ENCODE data around the gene ITGB5.
"Not testable (repeated sequence)": the region's sequence is repeated elsewhere in the genome, so short reads cannot be mapped to it uniquely, and the experiment has no call there.

Gene ITGB5

DNA sequence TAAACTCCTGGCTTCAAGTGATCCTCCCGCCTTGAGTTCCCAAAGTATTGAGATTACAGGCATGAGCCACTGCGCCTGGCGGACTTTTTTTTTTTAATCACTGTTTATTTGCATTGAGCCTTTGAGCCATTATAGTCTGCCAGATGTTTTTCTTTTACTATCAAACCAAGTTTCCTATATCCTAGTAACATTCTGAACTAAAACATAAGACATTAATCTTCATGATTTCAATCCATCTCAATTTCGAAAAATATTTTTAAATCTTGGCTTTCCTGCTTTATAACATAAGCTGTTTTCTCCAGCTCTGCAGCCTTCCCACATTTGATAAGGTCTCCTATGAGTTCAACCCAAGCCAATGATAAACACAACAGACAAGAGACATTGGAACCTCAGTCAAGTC lies 81.5 kb downstream of the ITGB5 start:
- DNase-seq: no peak

DNA sequence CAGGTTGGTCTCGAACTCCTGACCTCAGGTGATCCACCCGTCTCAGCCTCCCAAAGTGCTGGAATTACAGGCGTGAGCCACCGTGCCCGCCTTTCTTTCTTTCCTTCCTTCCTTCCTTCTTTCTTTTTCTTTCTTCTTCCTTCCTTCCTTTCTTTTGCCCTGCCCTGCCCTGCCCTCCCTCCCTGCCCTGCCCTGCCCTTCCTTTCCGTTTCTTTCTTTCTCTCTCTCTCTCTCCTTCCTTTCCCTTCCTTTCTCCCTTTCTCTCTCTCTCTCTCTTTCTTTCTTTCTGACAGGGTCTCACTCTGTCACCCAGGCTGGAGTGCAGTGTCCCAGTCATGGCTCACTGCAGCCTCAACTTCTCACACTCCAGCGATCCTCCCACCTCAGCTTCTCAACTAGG lies 82.3 kb downstream of the ITGB5 start:
- no peak for DNase-seq

DNA sequence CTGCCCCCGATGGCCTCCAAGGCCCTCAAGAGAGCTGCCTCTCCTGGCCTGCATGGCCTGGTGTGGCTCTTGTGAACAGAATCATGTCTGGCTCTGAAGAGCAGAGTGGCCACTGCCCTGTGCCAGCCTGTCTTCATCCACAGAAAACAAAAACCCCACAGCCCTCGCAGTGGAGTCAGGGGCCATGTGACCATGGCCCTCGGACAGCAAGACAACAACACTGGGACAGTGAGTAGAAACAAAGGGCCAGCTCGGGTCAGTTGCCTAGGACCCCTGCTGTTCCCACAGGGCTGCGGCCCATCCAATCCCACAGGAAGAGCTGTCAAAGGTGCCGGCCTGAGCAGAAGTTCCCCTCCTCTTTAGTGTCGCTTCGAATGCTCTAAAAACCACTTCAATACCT lies 84.5 kb downstream of the ITGB5 start:
- DNase-seq: no peak

DNA sequence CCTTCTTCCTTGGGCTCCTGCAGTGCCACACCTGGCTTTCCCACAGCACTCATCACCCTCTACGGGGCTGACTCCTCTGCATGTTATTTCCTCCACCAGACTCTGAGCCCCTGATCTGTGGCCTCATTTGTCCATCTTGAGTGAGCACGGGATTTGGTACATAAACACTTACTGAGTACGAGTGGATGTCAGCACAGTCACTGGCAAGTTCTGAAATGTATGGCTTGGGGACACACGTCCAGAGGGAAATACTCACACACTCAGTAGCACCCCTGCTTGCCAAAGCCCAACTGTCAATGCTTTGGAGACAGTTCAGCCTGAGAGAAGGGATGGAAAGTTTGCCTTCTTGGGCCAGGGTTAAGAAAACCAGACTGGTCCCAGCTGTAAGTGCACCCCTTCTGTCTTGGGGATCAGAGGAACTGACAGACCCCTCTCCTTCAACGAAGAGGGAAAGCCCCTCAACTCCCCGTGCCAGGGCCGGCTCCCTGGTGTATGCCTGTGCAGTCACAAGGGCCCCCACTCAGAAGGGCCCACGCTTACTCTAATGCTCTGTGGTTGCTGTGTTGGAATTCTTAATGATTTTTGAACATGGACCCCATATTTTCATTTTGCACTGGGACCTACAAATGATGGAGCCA lies 85.0 kb downstream of the ITGB5 start:
- DNase-seq: no peak

DNA sequence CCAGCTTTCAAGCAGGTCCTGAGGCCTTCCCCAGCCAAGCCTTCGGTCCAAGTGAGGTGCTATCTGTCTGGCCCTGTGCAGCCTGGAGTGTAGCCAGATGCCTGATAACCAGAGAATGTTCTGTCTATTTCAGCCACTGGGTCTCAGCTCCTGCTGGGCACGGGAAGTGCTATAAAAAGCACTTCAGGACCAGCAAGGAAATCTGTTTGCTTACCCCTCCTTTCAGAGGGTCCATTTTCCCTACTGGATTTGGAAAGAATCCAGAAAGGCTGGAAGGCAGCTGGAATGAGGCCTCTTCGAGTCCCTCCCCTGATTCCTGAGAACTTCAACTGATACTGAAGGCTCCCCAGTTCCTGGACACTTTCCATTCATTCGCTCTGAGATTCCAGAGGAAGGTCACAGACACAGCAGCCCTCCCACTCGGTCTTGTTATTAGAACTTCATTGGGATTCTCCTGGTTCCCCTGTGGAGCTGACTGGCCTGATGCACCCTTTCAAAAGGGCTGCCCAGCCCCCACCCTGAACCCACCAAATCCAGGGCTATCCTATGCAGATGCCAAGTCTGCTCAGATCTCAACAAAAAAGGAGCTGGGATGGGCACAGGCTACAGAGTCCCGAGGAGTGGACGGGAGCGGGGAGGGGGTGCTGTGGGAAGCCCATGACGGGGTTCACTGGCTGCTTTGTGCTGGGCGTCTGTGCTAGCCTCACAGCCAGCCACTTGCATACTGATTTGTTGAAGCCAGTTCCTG lies 86.5 kb downstream of the ITGB5 start:
- DNase-seq: no peak

DNA sequence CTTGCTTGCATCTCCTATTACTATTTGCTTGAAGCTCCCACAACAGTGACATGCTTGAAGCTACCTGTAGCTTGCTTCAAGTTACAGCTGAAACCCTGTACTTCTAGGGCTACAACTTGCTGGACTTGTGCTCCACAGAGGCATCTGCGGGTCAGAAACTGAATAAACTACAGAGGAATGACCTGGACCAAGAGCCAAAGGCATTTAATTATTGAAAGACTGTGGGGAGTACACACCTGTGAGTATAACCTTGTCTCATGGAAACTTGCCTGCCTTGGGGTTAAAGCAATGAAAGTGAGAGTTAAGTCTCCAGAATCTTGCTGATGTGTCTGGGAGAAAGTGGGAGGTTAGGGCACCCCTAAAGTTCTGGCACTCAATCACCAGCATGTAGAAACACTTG lies 87.1 kb downstream of the ITGB5 start:
- no peak for DNase-seq

DNA sequence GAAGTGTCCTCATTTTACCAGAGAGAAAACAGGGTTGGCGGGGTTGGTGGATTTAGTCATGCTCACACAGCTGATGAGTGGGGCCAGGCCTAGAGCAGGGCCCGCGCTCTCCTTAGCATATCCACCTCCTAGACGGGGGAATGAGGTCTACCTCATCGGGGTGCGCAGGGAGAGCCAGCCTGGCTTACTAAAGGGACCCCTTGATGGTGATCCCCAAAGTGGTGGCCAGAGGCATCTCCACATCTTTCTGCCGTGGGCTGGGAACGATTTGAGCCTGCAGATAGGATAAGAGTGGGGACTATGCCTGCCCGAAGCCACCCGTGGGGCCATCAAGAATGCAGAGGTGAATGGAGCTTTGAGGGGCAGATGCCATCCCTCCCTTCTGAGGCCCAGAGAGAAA lies 87.5 kb downstream of the ITGB5 start:
- no peak for DNase-seq

DNA sequence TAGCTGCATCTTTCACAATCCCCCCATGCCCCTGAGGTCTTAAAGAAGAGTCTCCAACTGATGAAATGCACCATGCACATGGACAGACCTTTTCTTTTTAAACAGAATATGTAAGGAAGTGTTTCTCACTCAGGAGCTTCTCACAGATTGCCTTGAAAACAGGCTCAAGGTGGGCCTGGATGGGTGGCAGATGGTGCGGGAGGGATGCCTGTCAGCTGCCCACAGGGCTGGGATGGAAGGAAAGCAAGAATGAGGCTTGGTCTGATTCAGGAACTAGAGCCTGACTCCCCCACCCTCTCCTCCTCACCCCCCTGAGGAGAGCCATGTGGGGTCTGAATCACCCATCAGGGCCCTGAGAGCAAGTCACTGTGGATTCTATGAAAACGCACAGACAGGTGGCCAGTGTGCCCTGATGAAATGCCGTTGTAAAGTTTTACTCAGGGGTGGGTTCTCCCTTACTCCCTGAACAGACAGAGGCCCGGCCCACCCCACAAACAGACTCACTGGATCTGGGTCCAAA lies 89.7 kb downstream of the ITGB5 start:
- DNase-seq: no peak

DNA sequence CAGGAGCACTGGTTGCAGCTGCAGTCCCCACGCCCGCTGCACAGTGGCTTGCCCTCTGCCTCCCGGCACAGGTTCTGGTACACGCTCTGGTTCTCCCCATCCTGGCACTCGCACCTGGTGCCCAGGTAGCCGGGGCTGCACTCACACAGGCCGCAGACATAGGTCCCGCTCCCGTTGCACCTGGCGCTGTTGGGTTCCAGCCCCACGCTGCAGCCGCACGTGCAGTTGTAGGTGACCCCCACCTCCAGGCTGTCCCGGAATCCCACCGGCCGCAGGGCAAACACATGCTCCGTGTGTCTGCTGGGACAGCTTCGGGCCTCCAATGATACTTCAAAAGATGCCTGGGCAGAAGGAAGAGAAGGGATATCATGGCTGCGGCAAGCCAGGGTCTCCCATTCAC lies 90.7 kb downstream of the ITGB5 start:
- no peak for DNase-seq

DNA sequence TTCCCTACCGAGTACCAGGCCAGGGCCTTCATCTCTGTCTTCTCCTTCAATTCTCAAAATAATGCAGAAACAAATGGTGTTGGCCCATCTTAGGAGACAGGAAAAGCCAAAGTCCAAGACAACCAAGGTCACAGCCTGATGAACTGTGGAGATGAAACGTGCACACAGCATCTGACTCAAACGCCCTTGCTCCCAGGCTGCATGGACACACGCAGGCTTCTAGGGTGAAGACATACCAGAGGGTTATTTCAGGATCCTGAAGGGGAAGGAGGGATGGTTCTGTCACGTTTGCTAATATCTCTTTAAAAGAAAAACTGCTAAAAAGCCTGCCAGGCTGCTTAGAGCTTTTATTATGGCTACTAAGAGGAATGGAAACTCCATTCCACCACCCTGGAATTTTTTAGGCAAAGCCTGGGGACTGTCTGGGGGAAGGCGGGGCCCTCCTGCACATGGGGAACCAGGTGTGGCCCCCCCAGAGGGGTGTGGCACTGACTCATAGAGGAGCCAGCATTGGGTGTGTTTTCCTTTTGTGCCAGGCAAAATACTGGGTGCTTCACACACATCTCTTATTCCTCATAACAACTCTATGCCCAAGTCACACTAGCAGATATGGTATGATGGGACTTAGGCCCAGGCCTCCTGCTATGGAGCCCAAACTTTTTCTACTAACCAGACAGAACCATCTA lies 94.0 kb downstream of the ITGB5 start:
- no peak for DNase-seq

DNA sequence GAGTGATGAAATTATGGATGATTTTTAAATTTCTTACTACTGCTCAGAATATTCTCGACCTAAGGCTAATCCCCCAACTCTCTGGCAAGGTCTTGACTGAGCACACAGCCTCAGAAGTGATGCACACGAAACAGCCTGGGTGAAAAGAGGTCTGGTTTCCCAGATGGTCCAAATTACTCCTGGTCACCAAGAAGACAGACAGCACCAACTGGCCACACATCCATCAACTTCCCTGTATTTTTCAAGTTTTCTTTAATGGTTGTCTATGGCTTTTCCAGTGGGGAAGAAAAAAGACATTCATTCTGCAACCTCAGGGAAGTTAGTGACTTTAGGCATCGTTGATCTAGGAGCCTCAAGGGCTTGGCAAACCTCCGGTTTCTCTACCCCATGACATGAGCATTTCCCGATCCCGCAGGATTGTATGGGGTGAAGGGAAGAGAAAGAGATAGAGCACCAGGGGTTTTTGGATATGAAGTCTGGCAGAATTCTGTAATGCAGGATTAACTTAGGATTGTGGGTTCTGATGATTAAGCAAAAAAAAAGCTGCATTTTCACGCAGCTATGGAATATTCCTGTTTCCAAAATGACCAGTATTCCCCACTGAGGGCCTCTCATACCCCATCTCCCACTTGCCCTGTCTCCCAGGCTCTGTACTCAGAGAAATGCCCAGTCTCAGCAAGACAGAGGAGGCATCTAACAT lies 94.7 kb downstream of the ITGB5 start:
- no peak for DNase-seq

DNA sequence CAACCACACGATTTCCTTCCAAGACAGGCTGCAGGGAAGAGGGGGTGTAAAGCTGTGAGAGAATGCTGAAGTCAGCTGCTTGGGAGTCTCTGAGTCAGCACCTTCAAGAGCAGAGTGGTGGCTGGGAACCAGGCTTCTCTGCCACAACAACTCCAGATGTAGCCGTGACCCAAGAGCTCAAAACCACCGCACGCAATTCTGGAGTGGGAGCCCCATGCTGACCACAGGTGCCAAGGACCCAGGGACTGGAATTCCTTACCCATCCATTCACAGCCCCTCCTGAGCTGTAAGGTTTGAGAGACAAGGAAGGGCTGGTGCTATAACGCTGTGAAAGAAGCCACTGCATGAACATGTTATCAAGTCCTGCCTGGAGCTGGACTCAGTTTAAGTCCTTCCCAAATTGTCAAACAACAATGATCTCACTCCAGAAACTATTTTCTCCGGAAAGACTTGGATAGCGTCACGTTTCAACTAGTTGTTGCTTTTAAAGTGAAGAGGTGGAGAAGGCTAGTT lies 95.5 kb downstream of the ITGB5 start:
- peak; percentile 76 for DNase-seq

DNA sequence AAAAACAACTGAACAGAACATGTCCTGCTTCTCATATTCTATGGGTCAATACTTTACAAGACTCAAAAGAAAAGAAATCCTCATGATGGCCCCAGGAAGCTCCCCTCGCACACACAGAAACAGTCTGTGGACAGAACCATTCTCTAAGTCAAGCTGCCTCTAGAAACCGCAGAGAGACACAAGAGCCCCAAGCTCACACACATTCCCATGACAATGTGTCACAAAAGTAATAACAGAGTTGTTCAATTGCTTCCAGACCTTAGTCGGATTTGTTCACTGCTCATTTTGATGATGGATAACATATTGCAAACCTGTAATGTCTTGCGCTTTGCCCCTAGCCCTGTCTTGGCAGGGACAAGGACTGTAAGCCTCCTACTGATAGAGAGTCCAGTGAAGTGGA lies 96.0 kb downstream of the ITGB5 start:
- DNase-seq: no peak

DNA sequence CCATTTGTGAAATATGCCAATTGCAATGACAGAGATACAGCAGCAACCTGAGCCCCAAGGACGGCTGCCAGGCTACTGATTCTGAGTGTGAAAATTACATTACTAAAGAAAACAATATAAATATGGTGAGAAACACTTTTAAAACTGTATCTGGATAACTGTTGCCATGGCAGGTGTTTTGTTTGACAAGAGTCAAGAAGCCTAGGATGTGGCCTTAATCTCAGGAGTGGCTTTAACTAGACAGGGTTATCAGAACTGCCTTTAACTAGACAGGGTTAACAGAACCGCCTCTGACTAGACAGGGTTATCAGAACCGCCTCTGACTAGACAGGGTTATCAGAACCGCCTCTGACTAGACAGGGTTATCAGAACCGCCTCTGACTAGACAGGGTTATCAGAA lies 98.1 kb downstream of the ITGB5 start:
- DNase-seq: not testable (repeated sequence)

DNA sequence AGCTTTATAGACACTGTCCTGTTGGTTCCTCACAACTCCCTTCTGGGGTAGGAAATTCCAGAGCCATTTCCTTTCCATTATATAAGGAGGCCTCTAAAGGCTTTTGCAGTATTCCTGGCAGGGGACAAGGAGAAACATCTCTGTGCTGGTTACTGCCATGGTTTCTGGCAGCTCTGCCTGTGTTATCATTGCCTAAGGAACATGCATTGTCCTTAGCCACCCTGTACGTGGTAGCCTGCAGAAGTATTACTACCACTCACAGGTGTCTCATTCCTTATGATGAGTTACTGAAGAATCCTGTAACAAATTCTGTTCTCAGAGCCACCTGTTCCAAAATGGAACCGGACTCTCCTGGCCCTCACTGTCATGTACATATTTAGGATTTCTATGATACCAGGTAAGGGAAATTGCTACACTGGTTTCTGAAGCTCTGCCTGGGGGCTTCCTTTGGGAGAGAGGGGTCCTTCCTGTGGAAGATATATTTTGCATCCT lies 98.9 kb downstream of the ITGB5 start:
- no peak for DNase-seq

DNA sequence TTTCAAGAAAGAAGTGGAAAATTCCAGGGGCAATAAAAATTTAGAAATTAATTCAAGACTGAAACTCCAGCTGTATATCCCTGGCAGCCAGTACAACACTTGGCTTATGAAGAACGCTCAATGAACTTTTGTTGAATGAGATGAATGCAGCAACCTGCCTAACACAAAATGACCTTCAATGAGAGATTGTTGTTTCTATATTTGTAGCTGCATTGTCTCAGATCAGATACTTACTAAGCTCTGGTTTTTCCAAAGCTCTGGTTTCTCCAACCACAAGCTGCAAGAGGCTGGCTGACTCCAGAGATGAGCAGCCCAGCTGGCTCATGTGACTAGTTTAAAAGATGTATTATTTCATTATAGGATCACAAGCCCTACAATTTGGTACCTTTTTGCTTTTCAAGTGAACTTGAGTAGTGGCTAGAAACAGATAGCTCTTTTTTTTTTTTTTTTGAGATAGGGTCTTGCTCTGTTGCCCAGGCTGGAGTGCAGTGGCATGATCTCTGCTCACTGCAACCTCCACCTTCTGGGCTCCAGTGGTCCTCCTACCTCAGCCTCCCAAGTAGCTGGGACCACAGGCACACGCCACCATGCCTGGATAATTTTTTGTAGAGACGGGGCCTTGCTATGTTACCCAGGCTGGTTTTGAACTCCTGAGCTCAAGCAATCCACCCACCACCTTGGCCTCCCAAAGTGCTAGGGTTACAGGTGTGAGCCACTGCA lies 99.5 kb downstream of the ITGB5 start:
- DNase-seq: no peak

DNA sequence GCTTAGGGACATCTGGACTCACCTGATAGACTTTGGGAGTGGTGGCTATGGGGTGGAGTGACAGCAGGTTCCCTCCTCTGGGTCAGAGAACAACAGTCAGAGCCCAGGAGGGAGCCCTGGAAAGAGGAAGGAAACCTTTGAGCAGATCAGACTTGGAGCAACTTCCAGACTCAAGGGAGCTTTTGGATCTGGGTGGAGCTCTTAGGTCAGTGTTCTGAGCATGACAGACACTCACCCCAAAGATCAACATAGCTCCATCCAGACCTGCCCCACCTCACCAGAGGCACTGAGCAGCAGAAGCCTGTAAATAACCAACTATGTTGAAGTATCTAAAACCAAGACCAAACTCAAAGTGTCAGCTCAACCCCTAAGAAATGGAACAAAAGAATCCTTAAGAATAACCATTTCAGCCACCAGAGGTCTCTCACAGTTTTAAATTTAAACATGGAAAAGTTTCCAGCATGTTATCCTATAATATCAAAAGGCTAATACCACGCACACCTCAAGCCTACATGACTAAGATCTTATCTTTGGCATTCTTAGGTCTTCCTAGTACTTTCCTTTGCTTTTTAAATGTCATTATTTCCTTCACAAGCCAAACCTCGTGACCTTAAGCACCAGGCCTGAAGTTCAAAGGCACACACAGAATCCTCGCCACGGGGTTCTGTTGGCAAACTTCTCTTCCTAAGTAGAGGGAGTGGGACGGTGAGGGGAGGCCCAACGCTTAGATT lies 100.5 kb downstream of the ITGB5 start:
- DNase-seq: no peak

DNA sequence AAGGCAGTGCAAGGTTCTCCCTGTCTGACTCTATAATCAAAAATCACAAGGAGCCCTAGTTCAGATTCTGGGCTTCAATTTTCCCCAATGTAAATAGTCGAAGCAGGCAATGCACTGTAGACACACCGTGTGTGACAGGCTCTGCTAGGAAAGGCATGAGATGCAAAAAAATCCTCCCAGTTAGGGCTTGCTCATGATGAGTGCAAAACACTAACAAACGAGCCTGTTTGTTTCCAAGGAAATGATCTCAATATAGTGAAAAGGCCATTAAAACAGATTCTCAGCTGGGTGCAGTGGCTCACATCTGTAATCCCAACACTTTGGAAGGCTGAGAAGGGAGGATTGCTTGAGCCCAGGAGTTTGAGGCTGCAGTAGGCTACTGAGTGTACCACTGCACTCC lies 101.2 kb downstream of the ITGB5 start:
- DNase-seq: no peak

DNA sequence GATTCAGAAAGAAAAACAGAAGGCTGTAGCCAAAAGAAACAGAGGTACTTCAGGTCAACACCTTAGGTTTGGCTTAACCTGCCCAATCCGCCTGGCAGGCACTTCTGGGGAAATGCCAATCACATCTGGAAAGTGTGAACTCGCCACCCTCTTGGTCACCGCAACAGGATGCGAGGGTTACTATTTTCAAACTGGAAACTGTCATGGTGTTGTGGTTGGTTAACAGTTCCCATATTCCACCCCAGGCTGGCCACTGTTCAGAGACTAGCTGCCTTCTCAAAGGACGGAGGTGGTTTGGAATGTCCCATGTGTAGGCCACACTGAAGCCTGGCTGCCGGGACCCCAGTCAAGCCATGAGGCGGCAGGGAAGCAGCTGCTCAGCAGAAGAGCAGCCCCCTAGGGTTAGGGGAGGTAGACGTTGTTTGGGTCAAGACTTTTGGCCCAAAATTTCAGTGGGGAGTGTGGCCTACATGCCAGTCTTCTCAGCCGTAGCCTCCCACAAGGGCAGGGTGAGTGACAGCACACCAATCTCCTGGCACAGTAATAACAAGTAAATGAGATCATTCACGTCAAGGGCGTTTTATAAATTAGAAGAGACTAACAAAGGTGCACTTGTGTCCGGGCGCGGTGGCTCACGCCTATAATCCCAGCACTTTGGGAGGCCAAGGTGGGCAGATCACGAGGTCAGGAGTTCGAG lies 102.3 kb downstream of the ITGB5 start:
- DNase-seq: no peak

DNA sequence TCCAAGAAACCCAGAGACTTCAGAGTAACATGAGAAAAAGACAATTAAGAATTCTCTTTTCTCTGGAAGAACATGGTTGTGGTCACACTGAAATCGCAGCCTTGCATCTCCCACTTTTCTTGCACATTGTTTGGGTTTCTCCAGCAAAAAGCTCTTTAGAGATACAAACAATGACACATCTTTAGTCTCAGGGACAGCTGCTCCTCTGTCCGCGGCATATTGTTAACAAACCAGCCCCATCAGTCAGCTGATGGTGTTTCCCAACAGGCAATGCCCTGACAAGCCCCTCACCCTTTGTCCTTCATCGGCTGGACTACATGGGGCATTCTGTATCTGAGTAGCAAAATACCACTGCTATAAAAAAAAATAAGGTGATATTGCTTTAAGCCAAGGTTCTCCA lies 103.5 kb downstream of the ITGB5 start:
- no peak for DNase-seq

DNA sequence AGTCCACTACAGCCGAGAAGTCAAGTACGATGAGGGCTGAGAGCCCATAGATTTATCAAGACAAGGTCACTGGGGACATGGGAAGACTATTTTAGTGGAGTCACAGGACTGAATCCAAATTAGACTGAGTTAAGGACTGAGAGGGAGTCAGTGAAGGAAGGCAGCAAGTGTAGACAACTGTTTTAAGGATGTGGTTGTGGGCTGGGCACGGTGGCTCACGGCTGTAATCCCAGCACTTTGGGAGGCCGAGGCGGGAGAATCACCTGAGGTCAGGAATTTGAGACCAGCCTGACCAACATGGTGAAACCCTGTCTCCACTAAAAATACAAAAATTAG lies 104.8 kb downstream of the ITGB5 start:
- DNase-seq: not testable (repeated sequence)
